Astrocyte (in vitro differentiated cells and primary cell): ENCODE measurements around the gene FUT7. TPM values are rescaled to one million over a fixed set of nuclear protein-coding genes. Genes with fewer than 3 reads are reported as not detected.

ENCODE experiments used
- DNase-seq: peaks from one replicate; pipeline ENCODE4 v3.0.0-alpha.2; 2010; ENCODE audit warnings: low read depth
- FAIRE-seq: peaks from 2 replicates; lab custom pipeline; 2011; peaks lifted over from hg19 to GRCh38; lab: Jason Lieb, UNC
- H2AFZ ChIP-seq: 2 replicates; pipeline ENCODE4 v1.6.0; 2012; ENCODE audit warnings: low read depth, low read length, inconsistent platforms
- H3K27ac ChIP-seq: 2 replicates; pipeline ENCODE4 v1.5.1; 2011; ENCODE audit warnings: low read depth, low read length, inconsistent platforms
- H3K27me3 ChIP-seq: 2 replicates; pipeline ENCODE4 v1.6.0; 2011; ENCODE audit warnings: low read length, inconsistent platforms; ENCODE audit not compliant: insufficient read depth
- H3K36me3 ChIP-seq: 2 replicates; pipeline ENCODE4 v1.5.1; 2011; ENCODE audit warnings: low read length, inconsistent platforms; ENCODE audit not compliant: insufficient read depth
- H3K4me1 ChIP-seq: 2 replicates; pipeline ENCODE4 v1.5.1; 2011; ENCODE audit warnings: low read length, inconsistent platforms; ENCODE audit not compliant: insufficient read depth
- H3K4me2 ChIP-seq: 2 replicates; pipeline ENCODE4 v1.6.0; 2012; ENCODE audit warnings: low read length, inconsistent platforms
- H3K4me3 ChIP-seq: 2 replicates; pipeline ENCODE4 v1.5.1; 2011; ENCODE audit warnings: low read depth, mild to moderate bottlenecking, low read length, inconsistent platforms; ENCODE audit not compliant: insufficient read depth
- H3K79me2 ChIP-seq: 2 replicates; pipeline ENCODE4 v1.6.0; 2012; ENCODE audit warnings: mild to moderate bottlenecking, low read length, inconsistent platforms; ENCODE audit not compliant: insufficient read depth
- H3K9ac ChIP-seq: 2 replicates; pipeline ENCODE4 v1.6.0; 2012; ENCODE audit warnings: mild to moderate bottlenecking, low read length, inconsistent platforms
- H3K9me3 ChIP-seq: 2 replicates; pipeline ENCODE4 v1.5.1; 2012; ENCODE audit warnings: low read depth, mild to moderate bottlenecking, low read length, inconsistent platforms; ENCODE audit not compliant: insufficient read depth
- H4K20me1 ChIP-seq: 2 replicates; pipeline ENCODE4 v1.6.0; 2012; ENCODE audit warnings: low read length, inconsistent platforms; ENCODE audit not compliant: insufficient read depth
- H3K27ac Mint-ChIP-seq: one replicate; pipeline ENCODE4 v1.8.0; 2021; ENCODE audit warnings: mild to moderate bottlenecking, mixed read lengths; ENCODE audit not compliant: unreplicated experiment
- H3K27me3 Mint-ChIP-seq: one replicate; pipeline ENCODE4 v1.8.0; 2021; ENCODE audit warnings: low read depth, mixed read lengths; ENCODE audit not compliant: unreplicated experiment
- H3K36me3 Mint-ChIP-seq: one replicate; pipeline ENCODE4 v1.8.0; 2021; ENCODE audit warnings: low read depth, mixed read lengths; ENCODE audit not compliant: unreplicated experiment
- H3K4me1 Mint-ChIP-seq: one replicate; pipeline ENCODE4 v1.8.0; 2021; ENCODE audit warnings: low read depth, mixed read lengths; ENCODE audit not compliant: unreplicated experiment
- H3K4me3 Mint-ChIP-seq: one replicate; pipeline ENCODE4 v1.8.0; 2021; ENCODE audit warnings: mild to moderate bottlenecking, moderate library complexity, mixed read lengths; ENCODE audit not compliant: unreplicated experiment
- H3K9me3 Mint-ChIP-seq: one replicate; pipeline ENCODE4 v1.8.0; 2021; ENCODE audit warnings: mild to moderate bottlenecking, mixed read lengths; ENCODE audit not compliant: unreplicated experiment
- CTCF ChIP-seq: IDR thresholded peaks from 2 replicates; pipeline ENCODE4 v1.5.1; 2011; ENCODE audit warnings: low read depth, mild to moderate bottlenecking, inconsistent platforms, low read length, moderate library complexity; ENCODE audit not compliant: insufficient read depth
- EZH2 ChIP-seq: IDR thresholded peaks from 2 replicates; pipeline ENCODE4 v1.6.1; 2012; ENCODE audit warnings: mild to moderate bottlenecking, low read length, inconsistent platforms; ENCODE audit not compliant: insufficient read depth
- total RNA-seq: library from RNA; stranded (reverse); gene quantifications from 2 replicates; pipeline ENCODE4 v1.2.1, GENCODE V29; 2021

FUT7 gene
- total RNA-seq, 1 donor from 2014 or later = not detected

GRCh38 chr9:137001857-137002645, 29.8 kb downstream of the FUT7 start:
- H3K9ac ChIP-seq = no peak overlapping the region
- H3K27me3 Mint-ChIP-seq = no peaks in the 10 kb centered on the region

DNA sequence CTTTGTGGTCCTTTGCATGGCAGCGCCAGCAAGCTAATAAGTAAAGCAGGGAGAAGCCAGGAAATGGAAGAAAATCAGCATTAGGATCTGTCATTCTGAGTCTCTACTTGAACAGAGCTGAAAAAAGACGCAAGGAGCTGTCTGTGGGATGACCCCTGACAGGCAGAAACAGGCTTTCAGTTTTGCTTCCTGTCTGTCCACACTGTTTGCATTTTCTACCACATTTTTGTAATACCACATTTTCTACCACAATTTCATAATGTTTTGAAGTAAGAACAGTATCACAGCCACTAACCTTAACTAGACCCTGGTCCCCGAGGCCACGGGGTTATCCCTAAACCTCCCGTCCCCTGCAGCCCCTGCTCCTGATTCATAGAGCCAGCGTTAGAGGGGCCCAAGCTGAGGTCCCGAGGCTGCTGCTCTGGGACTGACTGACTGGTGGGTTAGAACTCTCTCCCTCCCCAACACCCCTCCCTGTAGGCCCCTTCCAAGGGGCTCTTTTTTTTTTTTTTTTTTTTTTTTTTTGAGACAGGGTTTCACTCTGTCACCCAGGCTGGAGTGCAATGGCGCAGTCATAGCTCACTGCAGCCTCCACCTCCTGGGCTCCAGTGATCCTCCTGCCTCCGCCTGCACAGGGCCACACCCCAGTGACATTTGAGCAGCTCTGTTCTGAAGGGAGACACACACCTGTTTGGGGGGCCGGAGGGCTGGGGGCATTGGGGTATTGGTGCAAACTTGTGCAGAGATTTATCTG, 31.5 kb downstream of the FUT7 start:
- H3K9ac ChIP-seq = no peak overlapping the region
- H2AFZ ChIP-seq = no peak overlapping the region
- H3K27me3 Mint-ChIP-seq = no peaks in the 10 kb centered on the region
- FAIRE-seq (no peak), DNase-seq (peak; percentile 55)
- no peaks in the 10 kb centered on the region for H4K20me1 ChIP-seq
- H3K36me3 ChIP-seq = no peaks in the 10 kb centered on the region
- no peaks in the 10 kb centered on the region for H3K9me3 ChIP-seq
- no peak for TF ChIP-seq CTCF
- no peak for TF ChIP-seq EZH2
- peaks cover 34% of the 10 kb centered on the region for H3K4me1 ChIP-seq
- no peak overlapping the region for H3K27ac ChIP-seq
- no peaks in the 10 kb centered on the region for H3K9me3 Mint-ChIP-seq
- H3K27me3 ChIP-seq = no peaks in the 10 kb centered on the region
- H3K27ac Mint-ChIP-seq = peak overlapping the region; percentile 58
- peak overlapping the region; percentile 40 for H3K4me2 ChIP-seq
- H3K4me1 Mint-ChIP-seq = peaks cover 11% of the 10 kb centered on the region
- H3K4me3 Mint-ChIP-seq = no peak overlapping the region
- no peak overlapping the region for H3K4me3 ChIP-seq
- H3K79me2 ChIP-seq = no peaks in the 10 kb centered on the region
- H3K36me3 Mint-ChIP-seq = no peaks in the 10 kb centered on the region

More at GRCh38 chr9:137001857-137002645, 29.8 kb downstream of the FUT7 start:
- H4K20me1 ChIP-seq = no peaks in the 10 kb centered on the region
- DNase-seq (no peak), FAIRE-seq (no peak)
- H3K9me3 Mint-ChIP-seq = no peaks in the 10 kb centered on the region
- H3K79me2 ChIP-seq = no peaks in the 10 kb centered on the region
- peaks cover 21% of the 10 kb centered on the region for H3K4me1 ChIP-seq
- H3K36me3 Mint-ChIP-seq = no peaks in the 10 kb centered on the region
- no peaks in the 10 kb centered on the region for H3K36me3 ChIP-seq
- no peak for TF ChIP-seq CTCF
- TF ChIP-seq EZH2 = no peak
- H3K9me3 ChIP-seq = no peaks in the 10 kb centered on the region
- no peak overlapping the region for H3K4me3 ChIP-seq
- H3K4me1 Mint-ChIP-seq = peaks cover 11% of the 10 kb centered on the region
- H3K4me2 ChIP-seq = no peak overlapping the region
- no peak overlapping the region for H3K27ac Mint-ChIP-seq
- H3K27ac ChIP-seq = no peak overlapping the region
- H3K4me3 Mint-ChIP-seq = no peak overlapping the region
- no peak overlapping the region for H2AFZ ChIP-seq
- no peaks in the 10 kb centered on the region for H3K27me3 ChIP-seq
